Measurements from ENCODE around the gene MAP2K5.

DNA sequence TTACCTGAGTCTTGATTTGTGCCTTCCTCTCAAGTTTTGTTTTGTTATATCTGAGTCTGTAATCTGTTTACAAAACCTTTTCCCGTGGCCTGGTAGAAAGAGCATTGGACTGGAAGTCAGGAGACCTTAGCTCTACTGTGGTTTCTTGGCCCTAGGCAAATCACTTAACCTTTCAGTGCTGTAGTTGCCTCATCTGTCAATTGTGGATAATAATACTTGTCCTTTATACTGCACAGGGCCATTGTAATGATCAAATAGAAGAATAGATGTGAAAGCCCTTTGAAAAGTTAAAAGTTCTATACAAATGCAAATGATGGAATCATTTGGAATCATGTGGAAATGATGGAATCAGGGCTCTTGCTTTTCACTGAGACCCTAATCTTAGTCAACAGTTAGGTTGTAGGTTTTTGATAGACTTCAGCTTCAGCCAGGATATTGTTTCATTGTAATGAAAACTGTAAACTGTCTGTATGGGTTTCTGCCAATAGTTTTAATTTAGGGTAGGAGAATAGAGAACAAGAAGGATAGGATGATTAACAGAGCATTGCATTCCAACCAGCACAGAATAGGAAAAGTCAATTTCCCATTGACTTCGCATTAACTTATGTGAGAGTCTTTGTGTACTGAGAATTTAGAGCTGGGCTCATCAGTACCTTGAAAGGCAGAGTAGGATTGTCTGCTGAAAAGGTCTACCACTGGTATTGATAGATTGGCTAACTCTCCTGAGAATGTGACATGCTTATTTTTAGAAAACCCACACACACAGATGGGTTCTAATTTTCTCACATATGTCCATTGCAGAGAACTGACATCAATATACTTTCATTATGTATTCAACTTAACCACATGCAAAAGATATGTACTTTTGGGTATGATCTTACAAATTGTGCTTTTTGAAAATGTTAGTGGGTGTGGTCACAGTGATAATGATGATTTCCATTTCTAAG is 21.8 kb downstream of the MAP2K5 start:
- TF ChIP-seq POLR2A (IDR thresholded peaks at IDR 0.05; ENCODE audit: low read length) (no peak), GATA1 (IDR thresholded peaks at IDR 0.05; ENCODE audit: low read depth, low read length) (no peak)
